GM21723 (cell line): ENCODE measurements around the gene GHR.
"Not testable (repeated sequence)": the region's sequence is repeated elsewhere in the genome, so short reads cannot be mapped to it uniquely, and the experiment has no call there.

Source experiments
- ATAC-seq: cut with Tn5 transposase; IDR thresholded peaks from one replicate; pipeline ENCODE4 v1.9.1; 2021; ENCODE audit warnings: mild to moderate bottlenecking, moderate library complexity; ENCODE audit not compliant: unreplicated experiment

The GHR gene

DNA sequence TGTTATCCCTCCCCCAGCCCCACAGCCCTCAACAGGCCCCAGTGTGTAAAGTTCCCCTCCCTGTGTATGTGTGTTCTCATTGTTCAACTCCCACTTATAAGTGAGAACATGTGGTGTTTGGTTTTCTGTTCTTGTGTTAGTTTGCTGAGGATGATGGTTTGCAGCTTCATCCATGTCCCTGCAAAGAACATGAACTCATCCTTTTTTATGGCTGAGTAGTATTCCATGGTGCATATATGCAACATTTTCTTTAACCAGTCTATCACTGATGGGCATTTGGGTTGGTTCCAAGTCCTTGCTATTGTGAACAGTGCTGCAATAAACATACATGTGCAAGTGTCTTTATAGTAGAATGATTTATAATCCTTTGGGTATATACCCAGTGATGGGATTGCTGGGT lies 261.8 kb downstream of the GHR start:
- ATAC-seq, result not testable (repeated sequence)

DNA sequence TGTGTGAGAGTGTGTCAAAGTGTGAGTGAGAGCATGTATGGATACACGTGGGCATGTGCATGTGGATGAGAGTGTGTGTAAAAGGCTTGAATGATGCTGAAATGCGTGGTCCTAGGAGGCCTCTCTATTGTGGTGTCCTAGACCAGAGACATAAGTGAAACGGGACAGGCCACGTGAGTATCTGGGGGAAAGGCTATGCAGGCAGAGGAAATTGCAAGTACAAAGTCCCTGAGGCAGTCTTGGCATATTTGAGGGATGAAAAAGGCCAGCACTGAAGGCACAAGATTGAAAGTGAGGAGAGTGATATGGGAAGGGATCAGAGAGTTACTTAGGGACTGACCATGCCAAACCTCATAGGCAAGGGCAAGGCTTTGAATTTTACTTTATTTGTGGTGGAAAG lies 266.2 kb downstream of the GHR start:
- no peak for ATAC-seq

GRCh38 chr5:42691413-42691937 lies 268.2 kb downstream of the GHR start:
- no peak for ATAC-seq

GRCh38 chr5:42701351-42702059 lies 278.3 kb downstream of the GHR start:
- ATAC-seq, result no peak

- no peak for ATAC-seq
Observed at GRCh38 chr5:42703238-42703637, 280.0 kb downstream of the GHR start.

DNA sequence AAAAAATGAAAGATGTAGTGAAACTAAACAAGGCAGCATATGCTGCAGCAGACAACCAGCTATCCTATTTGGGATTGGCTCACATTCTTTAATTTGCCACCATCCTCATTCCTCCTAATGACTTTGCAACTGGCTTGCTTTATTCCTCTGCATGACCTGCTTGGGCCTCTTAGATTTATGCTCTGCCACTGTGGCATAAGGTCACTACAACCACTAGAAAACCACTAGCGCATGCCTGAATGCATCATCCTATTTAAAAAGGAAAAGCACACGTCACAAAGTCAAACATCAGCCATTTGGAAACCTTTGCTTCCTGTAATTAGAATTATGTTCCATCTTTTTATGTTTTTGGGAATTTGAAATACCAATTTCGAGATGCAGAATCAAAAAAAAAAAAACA lies 292.5 kb downstream of the GHR start:
- ATAC-seq, result no peak

DNA sequence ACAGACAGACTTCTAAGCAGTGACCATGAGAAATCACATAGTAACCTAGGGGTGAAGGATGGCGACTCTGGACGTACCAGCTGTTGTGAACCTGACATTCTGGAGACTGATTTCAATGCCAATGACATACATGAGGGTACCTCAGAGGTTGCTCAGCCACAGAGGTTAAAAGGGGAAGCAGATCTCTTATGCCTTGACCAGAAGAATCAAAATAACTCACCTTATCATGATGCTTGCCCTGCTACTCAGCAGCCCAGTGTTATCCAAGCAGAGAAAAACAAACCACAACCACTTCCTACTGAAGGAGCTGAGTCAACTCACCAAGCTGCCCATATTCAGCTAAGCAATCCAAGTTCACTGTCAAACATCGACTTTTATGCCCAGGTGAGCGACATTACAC lies 295.4 kb downstream of the GHR start:
- peak; percentile 84 for ATAC-seq

- no peak for ATAC-seq
Observed at GRCh38 chr5:42719034-42719433, 295.8 kb downstream of the GHR start.

DNA sequence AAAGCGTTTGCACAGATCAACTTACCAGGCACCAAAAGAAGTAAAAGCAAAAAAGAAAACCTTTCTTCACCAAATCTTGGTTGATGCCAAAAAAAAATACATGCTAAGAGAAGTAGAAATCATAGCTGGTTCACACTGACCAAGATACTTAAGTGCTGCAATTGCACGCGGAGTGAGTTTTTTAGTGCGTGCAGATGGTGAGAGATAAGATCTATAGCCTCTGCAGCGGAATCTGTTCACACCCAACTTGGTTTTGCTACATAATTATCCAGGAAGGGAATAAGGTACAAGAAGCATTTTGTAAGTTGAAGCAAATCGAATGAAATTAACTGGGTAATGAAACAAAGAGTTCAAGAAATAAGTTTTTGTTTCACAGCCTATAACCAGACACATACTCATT lies 297.0 kb downstream of the GHR start:
- ATAC-seq, result no peak

DNA sequence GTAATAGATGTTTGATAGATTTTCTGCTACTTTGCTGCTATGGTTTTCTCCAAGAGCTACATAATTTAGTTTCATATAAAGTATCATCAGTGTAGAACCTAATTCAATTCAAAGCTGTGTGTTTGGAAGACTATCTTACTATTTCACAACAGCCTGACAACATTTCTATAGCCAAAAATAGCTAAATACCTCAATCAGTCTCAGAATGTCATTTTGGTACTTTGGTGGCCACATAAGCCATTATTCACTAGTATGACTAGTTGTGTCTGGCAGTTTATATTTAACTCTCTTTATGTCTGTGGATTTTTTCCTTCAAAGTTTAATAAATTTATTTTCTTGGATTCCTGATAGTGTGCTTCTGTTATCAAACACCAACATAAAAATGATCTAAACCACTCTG lies 298.2 kb downstream of the GHR start:
- no peak for ATAC-seq

- ATAC-seq, result not testable (repeated sequence)
Observed at GRCh38 chr5:42734531-42735058, 311.4 kb downstream of the GHR start.

DNA sequence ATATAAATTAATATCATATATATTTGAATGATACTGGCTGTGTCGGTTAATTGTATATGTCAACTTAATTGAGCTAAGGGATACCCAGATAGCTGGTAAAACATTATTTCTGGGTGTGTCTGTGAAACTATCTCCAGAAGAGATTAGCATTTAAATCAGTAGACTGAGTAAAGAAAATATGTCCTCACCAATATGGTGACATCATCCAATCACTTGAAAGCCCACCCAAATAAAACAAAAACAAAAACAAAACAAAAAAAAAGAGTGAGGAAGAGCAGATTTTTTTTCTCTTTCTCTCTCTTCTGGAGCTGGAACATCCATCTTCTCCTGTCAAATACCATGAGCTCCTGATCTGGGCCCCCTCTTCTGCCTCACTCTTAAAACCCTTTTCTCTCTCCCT lies 317.7 kb downstream of the GHR start:
- ATAC-seq, result no peak

DNA sequence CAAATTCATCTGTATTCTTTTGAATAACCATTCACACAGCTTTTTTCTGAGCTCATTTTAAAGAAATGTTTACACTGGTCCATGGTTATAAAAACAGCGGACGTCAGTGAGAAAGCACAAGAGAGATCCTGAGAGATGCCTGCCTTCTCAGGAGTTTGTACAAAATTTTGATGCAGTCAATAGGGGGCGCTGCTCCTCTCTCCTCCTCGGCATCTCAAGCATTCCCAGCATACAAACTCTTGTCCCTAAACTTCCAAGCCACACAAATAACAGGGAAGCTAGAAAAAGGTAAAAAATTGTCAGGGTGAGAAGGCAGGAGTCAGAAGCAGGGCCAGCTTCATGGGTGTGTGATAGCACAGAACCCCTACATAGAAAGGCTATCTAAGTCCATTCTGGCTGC lies 322.2 kb downstream of the GHR start:
- no peak for ATAC-seq

DNA sequence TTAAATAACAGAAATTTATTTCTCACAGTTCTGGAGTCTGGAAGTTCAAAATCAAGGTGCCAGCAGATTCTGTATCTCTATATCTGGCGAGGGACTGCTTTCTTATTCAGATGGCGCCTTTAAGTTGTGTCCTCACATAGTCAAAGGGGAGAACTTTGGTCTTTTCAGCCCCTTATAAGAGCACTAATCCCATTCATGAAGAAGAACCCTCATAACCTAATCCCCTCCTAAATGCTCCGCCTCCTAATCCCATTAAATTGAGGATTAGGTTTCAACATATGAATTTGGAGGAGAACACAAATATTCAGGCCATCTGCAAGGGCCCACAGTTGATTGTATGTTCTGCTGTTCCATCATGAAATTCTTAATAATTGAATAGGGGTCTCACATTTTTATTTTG lies 322.6 kb downstream of the GHR start:
- no peak for ATAC-seq

DNA sequence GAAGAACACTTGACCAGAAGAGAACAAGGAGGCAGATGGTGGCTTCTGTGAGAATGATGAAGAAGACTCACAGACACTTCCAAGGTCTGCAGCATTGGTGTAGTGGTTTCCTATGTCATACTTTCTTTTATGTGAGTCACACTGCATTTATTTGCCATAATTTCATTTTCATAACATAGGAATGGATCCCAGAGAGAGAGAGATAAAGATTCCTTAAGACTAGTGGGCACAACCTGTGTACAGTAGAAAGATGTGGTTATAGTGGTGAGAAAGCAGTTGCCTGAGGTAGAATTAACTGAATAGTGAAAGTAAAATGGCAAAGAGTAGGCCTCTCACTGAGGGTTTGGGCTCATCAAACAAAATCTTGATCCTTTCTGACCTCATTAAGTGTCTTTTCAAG lies 325.8 kb downstream of the GHR start:
- peak; percentile 60 for ATAC-seq

DNA sequence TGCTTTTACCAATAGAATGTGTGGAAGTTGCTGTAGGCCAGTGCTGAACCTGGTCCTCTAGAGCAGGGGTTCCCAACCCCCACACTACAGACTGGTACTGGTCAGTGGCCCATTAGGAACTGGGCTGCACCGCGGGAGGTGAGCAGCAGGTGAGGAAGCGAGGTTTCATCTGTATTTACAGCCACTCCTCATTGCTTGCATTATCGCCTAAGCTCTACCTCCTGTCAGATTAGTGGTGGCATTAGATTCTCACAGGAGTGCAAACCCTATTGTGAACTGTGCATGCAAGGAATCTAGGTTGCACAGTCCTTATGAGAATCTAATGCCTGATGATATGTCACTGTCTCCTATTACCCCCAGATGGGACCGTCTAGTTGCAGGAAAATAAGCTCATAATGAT lies 327.3 kb downstream of the GHR start:
- no peak for ATAC-seq

DNA sequence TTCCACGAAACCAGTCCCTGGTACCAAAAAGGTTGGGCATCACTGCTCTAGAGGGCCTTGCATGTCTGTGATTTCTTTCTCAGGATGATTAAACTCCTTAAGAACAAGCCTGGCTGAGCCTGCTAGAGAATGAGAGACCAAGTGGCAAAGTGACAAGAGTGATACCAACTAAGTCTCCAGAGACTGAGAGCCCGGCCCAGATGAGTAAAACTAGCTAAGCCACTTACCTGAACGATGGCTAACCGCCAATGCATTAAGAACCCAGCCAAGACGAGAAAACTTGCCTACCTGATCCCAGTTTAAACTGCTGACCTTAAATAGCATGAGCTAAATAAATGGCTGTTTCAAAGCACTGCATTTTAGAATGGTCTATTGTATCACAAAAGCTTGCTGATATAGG lies 327.8 kb downstream of the GHR start:
- no peak for ATAC-seq

GRCh38 chr5:42753099-42753498 lies 329.9 kb downstream of the GHR start:
- ATAC-seq, result no peak

DNA sequence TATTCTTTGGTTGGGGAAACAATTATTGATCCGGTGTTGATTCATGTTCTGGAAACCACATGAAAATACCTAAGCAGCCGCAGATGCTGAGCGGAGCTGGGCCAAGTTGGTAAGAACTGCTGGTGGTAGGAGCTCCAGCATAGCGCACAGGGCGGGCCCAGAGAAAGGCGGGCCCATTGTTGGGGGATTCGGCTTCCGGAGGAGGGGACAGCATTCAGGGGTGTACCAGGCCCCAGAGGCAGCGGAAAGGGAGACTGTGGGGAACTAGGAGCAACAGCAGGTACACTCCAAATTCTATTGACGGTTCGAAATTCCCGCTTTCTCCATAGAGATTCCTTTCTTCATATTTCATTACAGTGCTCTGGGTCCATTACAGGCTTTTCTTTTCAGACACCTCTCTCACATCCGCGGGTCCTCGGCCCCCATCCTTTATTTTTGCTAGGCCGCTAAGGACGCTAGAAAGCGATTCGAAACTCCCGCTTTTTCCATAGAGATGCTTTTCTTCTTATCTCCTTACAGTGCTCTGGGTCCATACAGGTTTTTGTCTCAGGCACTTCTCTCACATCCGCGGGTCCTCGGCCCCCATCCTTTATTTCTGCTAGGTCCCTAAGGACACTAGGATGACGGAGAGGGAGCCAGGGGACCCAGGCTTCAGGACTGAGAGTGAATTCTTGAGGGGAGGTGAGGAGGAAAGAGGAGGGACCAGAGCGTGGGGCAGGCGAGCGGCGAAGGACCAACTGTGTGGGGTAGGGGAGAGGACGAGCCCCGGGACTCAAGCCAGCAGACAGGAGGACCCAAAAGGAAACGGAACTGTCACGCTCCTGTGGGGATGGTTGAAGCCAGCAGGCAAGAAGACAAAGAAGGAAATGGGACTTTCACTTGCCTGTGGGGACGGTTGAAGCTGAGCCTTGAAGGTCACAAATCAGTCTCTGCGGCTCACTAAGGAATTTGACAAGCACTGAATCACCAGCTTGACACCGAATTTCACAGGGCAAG lies 333.7 kb downstream of the GHR start, which contains the start of gene CCDC152:
CCDC152 (plus strand) TSS at position 213 of the 996 bp plus-strand sequence. CDS start 2,304 bp downstream, outside the sequence.
- ATAC-seq, result peak; percentile 93

DNA sequence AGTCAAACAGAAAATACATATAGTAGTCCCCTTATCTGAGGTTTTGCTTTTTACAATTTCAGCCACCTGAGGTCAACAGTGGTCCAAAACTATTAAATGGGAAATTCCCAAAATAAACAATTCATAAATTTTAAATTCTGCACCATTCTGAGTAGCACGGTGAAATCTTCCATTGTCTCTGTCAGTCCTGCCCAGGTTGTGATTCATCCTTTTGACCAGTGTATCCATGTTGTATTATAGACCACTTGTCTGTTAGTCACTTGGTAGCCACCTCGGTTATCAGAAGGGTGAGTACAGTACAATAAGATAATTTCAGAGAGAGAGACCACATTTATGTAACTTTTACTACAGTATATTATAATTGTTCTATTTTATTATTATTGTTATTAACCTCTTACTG lies 336.2 kb downstream of the GHR start:
- no peak for ATAC-seq

DNA sequence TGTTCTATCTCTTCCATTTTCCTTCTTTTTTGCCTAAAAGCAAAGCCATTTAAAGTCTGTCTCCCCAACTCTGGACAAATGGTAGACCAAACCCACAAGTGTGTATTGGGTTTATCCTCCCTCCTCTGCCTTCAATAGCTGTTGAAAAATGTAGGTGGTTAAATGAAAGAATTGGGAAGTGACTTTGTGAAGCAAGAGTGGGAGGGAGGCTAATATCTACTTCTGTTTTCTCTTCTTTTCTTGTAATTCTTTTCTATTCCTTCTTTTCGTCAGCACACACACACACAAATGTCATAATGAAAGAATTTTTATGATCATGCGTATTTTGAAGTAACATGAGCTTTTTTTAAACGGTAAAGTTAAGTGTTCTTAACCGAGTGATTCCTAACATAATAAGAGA lies 337.2 kb downstream of the GHR start:
- no peak for ATAC-seq
